Body of pancreas (tissue), 4 donors: ENCODE data around the gene IER3. TPM values are rescaled to one million over a fixed set of nuclear protein-coding genes. Genes with fewer than 3 reads are reported as not detected.
A peak's percentile ranks its signal among the peaks of the same experiment; 100 is the strongest.

Experiments
- ATAC-seq: fragments of 150-250 bp; one replicate; pipeline ENCODE4 v1.9.1; 2016
- DNase-seq, 4 donors: peaks; one replicate each; pipeline ENCODE4 v3.0.0-alpha.2; 2019
- H3K27ac ChIP-seq, 4 donors: fragments of 200-600 bp; sonication (generic); 1 replicate in 3 of 4; 2 replicates in 1 of 4; pipeline versions ENCODE4 v1.5.1 to v1.6.1; 2016 to 2019; ENCODE audit warnings: mild to moderate bottlenecking in 1 of 4, mixed read lengths in 1 of 4, moderate library complexity in 1 of 4
- H3K27me3 ChIP-seq, 2 donors: fragments of 200-600 bp; sonication (generic); one replicate each; pipeline ENCODE4 v1.6.0; 2016; ENCODE audit warnings: mild to moderate bottlenecking in 1 of 2
- H3K36me3 ChIP-seq, 2 donors: fragments of 200-600 bp; sonication (generic); replicated peaks in 1 of 2; 2 replicates each; pipeline ENCODE4 v1.5.1; 2016; ENCODE audit warnings: low read depth in 2 of 2; ENCODE audit not compliant: insufficient read depth in 1 of 2
- H3K4me1 ChIP-seq: fragments of 200-600 bp; sonication (generic); one replicate; pipeline ENCODE4 v1.6.0; 2016
- H3K4me3 ChIP-seq, 2 donors: fragments of 200-600 bp; sonication (generic); 1 replicate in 1 of 2; 2 replicates in 1 of 2; pipeline ENCODE4 v1.5.1; 2016 to 2019
- H3K9me3 ChIP-seq, 3 donors: fragments of 200-600 bp; sonication (generic); 1 replicate in 2 of 3; 2 replicates in 1 of 3; pipeline ENCODE4 v1.5.1; 2016
- POLR2A ChIP-seq, 3 donors: fragments of 450-650 bp; IDR thresholded peaks; one replicate each; pipeline ENCODE4 v1.6.1; 2016; ENCODE audit warnings: antibody characterized with exemption in 3 of 3, mild to moderate bottlenecking in 2 of 3
- WGBS, 2 donors: methylation state at CpG; one replicate each; pipeline ENCODE4 v1.1.5; 2017; 5-methylcytosine and 5-hydroxymethylcytosine counted together
- intact Hi-C: fragments of 100-400 bp; cut with DNase I; formaldehyde crosslinking; loops from one replicate; pipeline ENCODE4 v1.15.1; 2023
- total RNA-seq, 2 donors: library from RNA; depleted of rRNA; stranded (reverse); fragments of >200 nt; gene quantifications; one replicate each; pipeline ENCODE4 v1.1.0, GENCODE V29; 2016
- TF ChIP-seq, protein P1 (sequence below), 7 experiments: fragments of 450-650 bp in 4 of 7; fragments of 200-600 bp in 3 of 7; sonication (generic) in 3 of 7; IDR thresholded peaks; one replicate each; pipeline ENCODE4 v1.5.1; 2016 to 2019; ENCODE audit warnings: antibody characterized with exemption in 7 of 7

The IER3 gene, protein sequence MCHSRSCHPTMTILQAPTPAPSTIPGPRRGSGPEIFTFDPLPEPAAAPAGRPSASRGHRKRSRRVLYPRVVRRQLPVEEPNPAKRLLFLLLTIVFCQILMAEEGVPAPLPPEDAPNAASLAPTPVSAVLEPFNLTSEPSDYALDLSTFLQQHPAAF
- total RNA-seq, result 10 to 100 TPM; 46.4 to 60.3 TPM

DNA sequence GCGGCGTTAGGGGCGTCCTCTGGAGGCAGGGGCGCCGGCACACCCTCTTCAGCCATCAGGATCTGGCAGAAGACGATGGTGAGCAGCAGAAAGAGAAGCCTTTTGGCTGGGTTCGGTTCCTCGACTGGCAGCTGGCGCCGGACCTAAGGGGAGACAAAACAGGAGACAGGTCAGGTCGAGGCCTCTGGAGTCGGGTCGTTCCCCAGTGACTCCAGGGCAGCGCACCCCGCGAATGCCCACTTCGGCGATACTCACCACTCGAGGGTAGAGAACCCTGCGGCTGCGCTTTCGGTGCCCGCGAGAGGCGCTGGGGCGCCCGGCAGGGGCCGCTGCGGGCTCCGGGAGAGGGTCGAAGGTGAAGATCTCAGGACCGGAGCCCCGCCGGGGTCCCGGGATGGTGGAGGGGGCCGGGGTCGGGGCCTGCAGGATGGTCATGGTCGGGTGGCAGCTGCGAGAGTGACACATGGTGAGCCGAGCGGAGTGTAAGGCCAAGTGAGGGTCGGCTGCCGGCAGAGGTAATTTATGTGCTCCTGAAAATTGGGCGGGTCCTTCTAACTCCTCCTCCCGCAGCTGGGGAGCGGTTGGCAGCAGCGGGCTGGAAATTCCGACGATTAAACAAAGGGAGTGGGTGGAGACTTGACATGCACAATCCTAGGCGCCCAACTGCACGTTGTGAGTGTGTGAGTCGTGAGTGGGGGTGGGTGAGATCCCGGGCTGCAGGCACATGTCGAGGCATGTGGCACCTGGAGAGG is at the start of gene IER3:
TSS of gene IER3 (minus strand) at position 494 of the 752 bp plus-strand sequence. CDS start at position 465, 29 bp downstream.
- ATAC-seq, result peak; percentile 53
- peak within 1 kb of the TSS; percentile 89 to 96 (median 92) for H3K27ac ChIP-seq
- peak; percentile 89 to 93 (median 92) for DNase-seq
- no peaks in the 10 kb centered on the region for H3K27me3 ChIP-seq
- H3K36me3 ChIP-seq, result peaks cover 4% of the 10 kb centered on the region in 2 donors
- no peaks in the 10 kb centered on the region for H3K9me3 ChIP-seq
- peaks cover 64% of the 10 kb centered on the region for H3K4me1 ChIP-seq
- peak within 1 kb of the TSS; percentile 22 to 63 for H3K4me3 ChIP-seq
- intact Hi-C loops, result no loop called here
- TF ChIP-seq, protein P1, sequence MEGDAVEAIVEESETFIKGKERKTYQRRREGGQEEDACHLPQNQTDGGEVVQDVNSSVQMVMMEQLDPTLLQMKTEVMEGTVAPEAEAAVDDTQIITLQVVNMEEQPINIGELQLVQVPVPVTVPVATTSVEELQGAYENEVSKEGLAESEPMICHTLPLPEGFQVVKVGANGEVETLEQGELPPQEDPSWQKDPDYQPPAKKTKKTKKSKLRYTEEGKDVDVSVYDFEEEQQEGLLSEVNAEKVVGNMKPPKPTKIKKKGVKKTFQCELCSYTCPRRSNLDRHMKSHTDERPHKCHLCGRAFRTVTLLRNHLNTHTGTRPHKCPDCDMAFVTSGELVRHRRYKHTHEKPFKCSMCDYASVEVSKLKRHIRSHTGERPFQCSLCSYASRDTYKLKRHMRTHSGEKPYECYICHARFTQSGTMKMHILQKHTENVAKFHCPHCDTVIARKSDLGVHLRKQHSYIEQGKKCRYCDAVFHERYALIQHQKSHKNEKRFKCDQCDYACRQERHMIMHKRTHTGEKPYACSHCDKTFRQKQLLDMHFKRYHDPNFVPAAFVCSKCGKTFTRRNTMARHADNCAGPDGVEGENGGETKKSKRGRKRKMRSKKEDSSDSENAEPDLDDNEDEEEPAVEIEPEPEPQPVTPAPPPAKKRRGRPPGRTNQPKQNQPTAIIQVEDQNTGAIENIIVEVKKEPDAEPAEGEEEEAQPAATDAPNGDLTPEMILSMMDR (IDR thresholded peaks at IDR 0.05), result peak; percentile 57 to 75 (median 66)
- TF ChIP-seq POLR2A (IDR thresholded peaks at IDR 0.05), result peak; percentile 98 to 99 (median 99)
- 0% methylated on average over 23 to 53 of the region's 54 CpGs for WGBS, 2 donors

DNA sequence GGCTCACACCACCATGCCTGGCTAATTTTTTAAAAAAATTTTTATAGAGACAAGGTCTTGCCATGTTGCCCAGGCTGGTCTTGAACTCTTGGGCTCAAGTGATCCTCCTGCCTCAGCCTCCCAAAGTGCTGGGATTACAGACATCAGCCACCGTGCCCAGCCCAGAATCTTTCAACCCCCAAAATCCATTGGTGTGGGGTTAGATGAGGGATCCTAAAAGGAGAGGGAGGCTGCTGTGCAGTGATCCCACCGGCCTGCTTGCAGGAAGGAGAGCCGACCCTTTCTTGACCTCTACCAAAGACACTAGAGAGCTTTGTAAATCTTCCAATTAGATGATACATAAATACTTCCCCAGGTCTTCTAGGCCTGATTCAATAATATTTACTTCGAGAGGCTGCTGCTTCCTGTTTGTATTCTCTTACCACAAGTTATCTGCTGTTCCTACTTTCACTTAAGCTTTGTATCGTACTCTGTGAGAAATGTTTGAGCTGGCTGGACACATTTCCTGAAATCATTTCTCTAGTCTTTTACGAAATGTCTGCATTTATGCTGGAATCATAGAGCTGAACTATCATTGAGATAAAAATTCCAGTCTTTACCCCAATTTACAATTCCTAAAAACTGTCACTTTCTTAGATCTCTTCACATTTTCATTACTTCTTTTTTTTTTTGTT is 49.3 kb upstream of the IER3 start:
- Histone ChIP-seq H3K4me1 (no peaks in the 10 kb centered on the region), H3K27me3 (no peaks in the 10 kb centered on the region), H3K9me3 (no peaks in the 10 kb centered on the region), H3K4me3 (no peak overlapping the region), H3K27ac (peak overlapping the region in 2 of 4 donors; percentile 24 to 65), H3K36me3 (no peaks in the 10 kb centered on the region)
- ATAC-seq, result peak; percentile 24
- no peak for DNase-seq
- WGBS, 2 donors, result 71 to 83% methylated on average over 6 of the region's 6 CpGs
- TF ChIP-seq, protein P1 (IDR thresholded peaks at IDR 0.05), result no peak
- no peak for TF ChIP-seq POLR2A (IDR thresholded peaks at IDR 0.05)
- intact Hi-C loops, result no loop called here

DNA sequence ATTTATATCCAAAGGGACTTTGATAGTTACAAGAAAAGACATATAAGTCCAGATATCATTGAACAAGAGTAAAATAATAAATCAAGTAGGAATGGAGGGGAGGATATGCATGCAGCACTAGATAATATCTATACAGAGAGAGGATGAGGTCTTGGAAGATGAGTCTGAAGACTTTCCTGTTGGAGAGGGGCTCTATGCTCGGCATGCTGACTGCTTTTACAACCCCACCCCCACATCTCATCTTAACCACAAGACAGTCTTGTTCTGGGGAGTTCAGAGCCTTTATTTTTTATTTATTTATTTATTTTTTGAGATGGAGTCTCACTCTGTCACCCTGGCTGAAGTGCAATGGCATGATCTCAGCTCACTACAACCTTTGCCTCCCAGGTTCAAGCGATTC is 48.4 kb upstream of the IER3 start:
- 79 to 85% methylated on average over 2 of the region's 2 CpGs for WGBS, 2 donors
- Histone ChIP-seq H3K27me3 (no peaks in the 10 kb centered on the region), H3K9me3 (no peaks in the 10 kb centered on the region), H3K4me1 (no peaks in the 10 kb centered on the region), H3K36me3 (no peaks in the 10 kb centered on the region), H3K27ac (no peak overlapping the region), H3K4me3 (no peak overlapping the region)
- TF ChIP-seq POLR2A (IDR thresholded peaks at IDR 0.05), result no peak
- TF ChIP-seq, protein P1 (IDR thresholded peaks at IDR 0.05), result no peak
- intact Hi-C loops, result no loop called here
- ATAC-seq (no peak), DNase-seq (no peak)

DNA sequence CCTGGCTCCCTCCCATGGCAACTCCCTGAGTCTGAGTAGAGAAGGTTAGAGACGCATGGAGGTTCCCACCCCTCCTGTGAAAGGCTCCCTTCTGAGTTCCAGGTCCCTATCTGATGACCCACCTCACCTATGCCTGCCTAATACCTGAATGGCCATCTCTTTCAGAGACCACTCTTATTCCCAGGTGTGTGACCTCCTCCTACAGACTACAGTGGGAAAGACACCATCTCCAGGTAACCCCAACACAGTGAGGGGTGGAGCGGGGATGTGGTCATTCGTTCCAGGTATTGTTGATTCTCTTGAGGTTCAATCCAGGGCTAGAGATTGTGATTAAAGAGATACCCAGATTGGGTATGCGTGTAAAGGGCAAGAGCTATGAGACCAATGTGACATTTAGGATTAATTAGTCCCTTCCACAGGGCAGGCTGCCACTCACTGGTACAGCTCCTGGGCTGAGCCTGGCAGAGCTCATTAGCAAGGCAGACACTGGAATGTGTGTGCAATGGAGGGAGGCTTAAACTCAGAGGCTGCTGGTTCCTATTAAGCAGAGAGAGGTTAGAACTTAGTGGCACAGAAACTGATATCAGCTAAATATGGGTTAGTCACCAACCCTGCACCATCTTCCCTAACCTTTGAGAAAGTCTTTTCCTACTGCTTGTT is 46.5 kb upstream of the IER3 start:
- DNase-seq (no peak), ATAC-seq (no peak)
- Histone ChIP-seq H3K4me1 (no peaks in the 10 kb centered on the region), H3K36me3 (no peaks in the 10 kb centered on the region), H3K9me3 (no peaks in the 10 kb centered on the region), H3K27me3 (no peaks in the 10 kb centered on the region), H3K27ac (no peak overlapping the region), H3K4me3 (no peak overlapping the region)
- intact Hi-C loops, result no loop called here
- TF ChIP-seq, protein P1 (IDR thresholded peaks at IDR 0.05), result no peak
- no peak for TF ChIP-seq POLR2A (IDR thresholded peaks at IDR 0.05)
- 74 to 81% methylated on average over 3 to 4 of the region's 4 CpGs for WGBS, 2 donors
